ENCODE measurements around the gene BLTP3B. TPM values are rescaled to one million over a fixed set of nuclear protein-coding genes. Genes with fewer than 3 reads are reported as not detected.

Gene BLTP3B
- total and polyA plus RNA-seq, 4 donors = 11.0 to 36.8 (median 18.6) TPM

DNA sequence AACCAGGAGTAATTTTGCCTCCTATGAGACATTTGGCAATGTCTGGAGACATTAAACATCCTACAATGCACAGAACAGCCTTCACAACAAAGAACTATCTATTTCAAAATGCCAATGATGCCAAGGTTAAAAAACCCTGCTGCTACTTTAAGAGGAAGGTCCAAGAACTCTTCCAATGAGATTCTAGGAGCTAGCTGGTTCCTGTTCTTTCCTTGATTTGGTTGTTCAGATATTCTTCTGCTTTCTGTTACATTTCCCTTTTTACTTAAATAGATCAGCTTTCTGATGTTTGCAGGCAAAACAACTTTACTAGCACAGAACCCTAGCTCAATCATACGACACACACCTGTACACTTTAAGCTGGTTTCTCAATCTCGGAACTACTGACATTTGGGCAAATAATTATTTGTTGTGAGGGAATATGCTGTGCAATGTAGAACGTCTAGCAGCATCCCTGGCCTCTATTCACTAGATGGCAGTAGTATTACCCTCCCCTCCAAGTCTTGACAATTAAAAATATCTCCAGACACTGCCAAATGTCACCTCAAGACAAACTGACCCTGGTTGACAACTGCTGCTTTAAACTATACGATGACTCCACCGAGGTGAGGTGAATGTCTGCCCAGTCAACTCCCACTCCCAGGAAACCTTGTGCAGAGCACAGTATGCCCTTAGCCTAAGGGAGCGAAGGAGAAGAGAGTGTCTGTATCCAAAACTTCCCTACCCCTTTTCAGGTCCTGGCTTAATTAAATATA, 4.4 kb downstream of the BLTP3B start:
- no peaks in the 10 kb centered on the region for H3K9me3 ChIP-seq (ENCODE audit: control insufficient read depth in 4 of 4, low read length in 3 of 4)
- 30% methylated on average over 6 of the region's 6 CpGs for WGBS
- H3K9ac ChIP-seq (ENCODE audit: low read depth in 1 of 2, low read length in 2 of 2) = no peak overlapping the region
- H3K27ac ChIP-seq (ENCODE audit: low read depth in 1 of 2, low read length in 2 of 2) = no peak overlapping the region
- H3K4me3 ChIP-seq (ENCODE audit: low read depth in 1 of 3, low read length in 3 of 3) = no peak overlapping the region
- no peaks in the 10 kb centered on the region for H3K36me3 ChIP-seq (ENCODE audit: control insufficient read depth in 4 of 4, insufficient read depth in 3 of 4, low read depth in 1 of 4, low read length in 3 of 4)
- no peak for DNase-seq (ENCODE audit: low spot score)
- TF ChIP-seq RAD21 (IDR thresholded peaks at IDR 0.05) = peak; percentile 37 to 56
- TF ChIP-seq, protein P1, sequence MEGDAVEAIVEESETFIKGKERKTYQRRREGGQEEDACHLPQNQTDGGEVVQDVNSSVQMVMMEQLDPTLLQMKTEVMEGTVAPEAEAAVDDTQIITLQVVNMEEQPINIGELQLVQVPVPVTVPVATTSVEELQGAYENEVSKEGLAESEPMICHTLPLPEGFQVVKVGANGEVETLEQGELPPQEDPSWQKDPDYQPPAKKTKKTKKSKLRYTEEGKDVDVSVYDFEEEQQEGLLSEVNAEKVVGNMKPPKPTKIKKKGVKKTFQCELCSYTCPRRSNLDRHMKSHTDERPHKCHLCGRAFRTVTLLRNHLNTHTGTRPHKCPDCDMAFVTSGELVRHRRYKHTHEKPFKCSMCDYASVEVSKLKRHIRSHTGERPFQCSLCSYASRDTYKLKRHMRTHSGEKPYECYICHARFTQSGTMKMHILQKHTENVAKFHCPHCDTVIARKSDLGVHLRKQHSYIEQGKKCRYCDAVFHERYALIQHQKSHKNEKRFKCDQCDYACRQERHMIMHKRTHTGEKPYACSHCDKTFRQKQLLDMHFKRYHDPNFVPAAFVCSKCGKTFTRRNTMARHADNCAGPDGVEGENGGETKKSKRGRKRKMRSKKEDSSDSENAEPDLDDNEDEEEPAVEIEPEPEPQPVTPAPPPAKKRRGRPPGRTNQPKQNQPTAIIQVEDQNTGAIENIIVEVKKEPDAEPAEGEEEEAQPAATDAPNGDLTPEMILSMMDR (IDR thresholded peaks at IDR 0.05; ENCODE audit: low read depth, low read length, missing input control) = no peak
- H3K4me1 ChIP-seq (ENCODE audit: control insufficient read depth in 4 of 4, insufficient read depth in 4 of 4, low read length in 3 of 4) = peaks cover 4 to 32% (median 20%) of the 10 kb centered on the region in 4 donors
- no peaks in the 10 kb centered on the region for H3K27me3 ChIP-seq (ENCODE audit: control insufficient read depth in 4 of 4, insufficient read depth in 4 of 4, low read length in 3 of 4)

DNA sequence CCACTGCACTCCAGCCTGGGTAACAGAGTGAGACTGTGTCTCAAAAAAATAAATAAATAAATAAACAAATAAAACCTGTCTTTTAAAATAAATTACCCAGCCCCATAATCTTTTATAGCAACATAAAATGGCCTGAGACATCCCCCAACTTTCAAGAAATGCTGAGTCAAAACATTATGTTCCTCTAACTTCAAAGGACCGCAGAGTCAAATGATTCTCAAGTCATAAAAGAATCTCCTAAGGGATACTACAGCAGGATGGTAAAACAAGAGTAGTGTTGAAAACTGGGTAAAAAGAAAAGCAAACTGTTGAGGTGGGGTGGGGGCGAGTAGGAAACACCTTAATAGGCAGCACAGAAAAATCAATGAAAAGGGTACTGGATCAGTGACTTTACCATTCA, 9.5 kb downstream of the BLTP3B start:
- H3K27me3 ChIP-seq (ENCODE audit: control insufficient read depth in 4 of 4, insufficient read depth in 4 of 4, low read length in 3 of 4) = no peaks in the 10 kb centered on the region
- TF ChIP-seq FOXA1 (IDR thresholded peaks at IDR 0.05) (no peak), EGR1 (IDR thresholded peaks at IDR 0.05; ENCODE audit: low read depth in 2 of 2) (no peak), RXRA (IDR thresholded peaks at IDR 0.05) (no peak), SP1 (IDR thresholded peaks at IDR 0.05) (no peak), HNF4A (conservative IDR thresholded peaks at IDR 0.05) (no peak)
- TF ChIP-seq, protein P2, sequence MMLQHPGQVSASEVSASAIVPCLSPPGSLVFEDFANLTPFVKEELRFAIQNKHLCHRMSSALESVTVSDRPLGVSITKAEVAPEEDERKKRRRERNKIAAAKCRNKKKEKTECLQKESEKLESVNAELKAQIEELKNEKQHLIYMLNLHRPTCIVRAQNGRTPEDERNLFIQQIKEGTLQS (IDR thresholded peaks at IDR 0.05) = no peak
- DNase-seq (ENCODE audit: low spot score) = no peak
- no peak overlapping the region for H3K4me3 ChIP-seq (ENCODE audit: low read depth in 1 of 3, low read length in 3 of 3)
- 84% methylated on average over 2 of the region's 2 CpGs for WGBS
- H3K27ac ChIP-seq (ENCODE audit: low read depth in 1 of 2, low read length in 2 of 2) = no peak overlapping the region
- H3K9ac ChIP-seq (ENCODE audit: low read depth in 1 of 2, low read length in 2 of 2) = no peak overlapping the region
- H3K36me3 ChIP-seq (ENCODE audit: control insufficient read depth in 4 of 4, insufficient read depth in 3 of 4, low read depth in 1 of 4, low read length in 3 of 4) = no peaks in the 10 kb centered on the region
- no peaks in the 10 kb centered on the region for H3K9me3 ChIP-seq (ENCODE audit: control insufficient read depth in 4 of 4, low read length in 3 of 4)
- H3K4me1 ChIP-seq (ENCODE audit: control insufficient read depth in 4 of 4, insufficient read depth in 4 of 4, low read length in 3 of 4) = peaks cover 10 to 18% (median 14%) of the 10 kb centered on the region in 4 donors

DNA sequence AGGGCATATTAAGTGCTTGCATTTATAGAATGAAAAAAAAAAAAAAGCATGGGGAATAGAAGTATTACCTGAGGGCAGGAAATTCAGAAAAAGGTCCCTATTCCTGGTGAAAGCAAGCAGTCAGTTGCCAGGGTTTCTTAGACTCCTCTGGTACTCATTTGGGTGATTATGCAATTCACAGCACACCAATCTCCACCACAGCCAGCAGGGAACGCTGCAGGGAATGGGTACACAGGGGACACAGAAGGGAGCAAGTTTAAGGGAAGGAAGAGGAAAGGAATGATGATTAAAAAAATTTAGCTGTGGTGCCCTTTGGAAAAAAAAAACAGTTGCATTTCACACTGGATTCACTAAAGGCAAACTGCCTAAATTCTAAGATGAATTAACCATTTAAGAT, 14.2 kb downstream of the BLTP3B start:
- TF ChIP-seq HNF4A (conservative IDR thresholded peaks at IDR 0.05) (no peak), GABPA (IDR thresholded peaks at IDR 0.05 in 1 of 2, conservative IDR thresholded peaks at IDR 0.05 in 1 of 2) (no peak), RAD21 (IDR thresholded peaks at IDR 0.05) (peak in 1 of 2 donors; percentile 49), HNF4G (IDR thresholded peaks at IDR 0.05) (no peak)
- TF ChIP-seq, protein P1 (IDR thresholded peaks at IDR 0.05; ENCODE audit: low read depth, low read length, missing input control) = peak; percentile 20
- no peak for DNase-seq (ENCODE audit: low spot score)
- H3K4me3 ChIP-seq (ENCODE audit: low read depth in 1 of 3, low read length in 3 of 3) = no peak overlapping the region
- WGBS = 13% methylated on average over 1 of the region's 1 CpG
- peaks cover 13 to 25% (median 21%) of the 10 kb centered on the region in 4 donors for H3K4me1 ChIP-seq (ENCODE audit: control insufficient read depth in 4 of 4, insufficient read depth in 4 of 4, low read length in 3 of 4)
- no peak overlapping the region for H3K9ac ChIP-seq (ENCODE audit: low read depth in 1 of 2, low read length in 2 of 2)
- H3K9me3 ChIP-seq (ENCODE audit: control insufficient read depth in 4 of 4, low read length in 3 of 4) = no peaks in the 10 kb centered on the region
- no peaks in the 10 kb centered on the region for H3K27me3 ChIP-seq (ENCODE audit: control insufficient read depth in 4 of 4, insufficient read depth in 4 of 4, low read length in 3 of 4)
- peak overlapping the region in 1 of 2 donors; percentile 66 for H3K27ac ChIP-seq (ENCODE audit: low read depth in 1 of 2, low read length in 2 of 2)
- no peaks in the 10 kb centered on the region for H3K36me3 ChIP-seq (ENCODE audit: control insufficient read depth in 4 of 4, insufficient read depth in 3 of 4, low read depth in 1 of 4, low read length in 3 of 4)

Data from liver (tissue), 9 donors.